ENCODE data around the gene ZNF688. TPM values are rescaled to one million over a fixed set of nuclear protein-coding genes. Genes with fewer than 3 reads are reported as not detected.

ZNF688 gene
- total and polyA plus RNA-seq, 2 of the 13 experiments (the other 11 are each of a cell fraction or from before 2014, with no cell fraction given), result 2.4 to 5.4 TPM

DNA sequence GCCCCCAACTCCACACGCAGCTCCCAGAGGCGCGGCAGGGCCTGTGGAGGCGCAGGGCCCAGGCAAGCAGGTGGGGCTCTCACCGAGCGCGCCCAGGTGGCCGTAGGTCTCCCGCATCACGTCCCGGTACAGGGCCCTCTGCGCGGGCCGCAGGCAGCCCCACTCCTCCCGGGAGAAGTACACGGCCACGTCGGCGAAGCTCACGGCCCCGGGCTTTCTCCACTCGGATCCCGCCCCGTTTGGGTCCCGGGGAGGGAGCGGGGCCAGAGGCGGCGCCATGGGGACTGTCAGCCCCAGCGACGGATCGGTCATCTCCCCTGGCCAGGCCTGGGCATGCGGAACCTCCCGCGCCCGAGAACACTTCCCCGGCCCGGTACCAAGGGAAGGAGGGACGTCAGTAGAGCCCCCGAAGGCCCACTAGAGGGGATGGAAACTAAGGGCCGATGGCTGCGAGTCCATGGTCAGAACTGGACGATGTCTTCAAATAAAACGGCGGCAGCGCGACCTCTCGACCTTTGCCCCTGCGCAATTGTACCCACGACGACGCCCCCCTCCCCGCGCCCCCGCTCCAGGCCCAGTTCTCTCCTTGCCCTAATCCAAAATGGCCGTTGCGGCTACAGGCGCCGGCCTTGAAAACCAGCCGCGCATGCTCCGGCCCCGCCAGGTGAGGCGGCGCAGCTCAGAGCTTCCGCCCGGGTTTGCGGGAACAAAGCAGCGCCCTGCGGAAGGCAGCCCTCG, 37.0 kb downstream of the ZNF688 start, which contains the start of gene ZNF747 (continued):
- TF ChIP-seq THAP9 (CRISPR knock-in tag; IDR thresholded peaks at IDR 0.05; ENCODE audit: borderline replicate concordance), result peak; percentile 80; the same call in 1 of the 2 replicates
- TF ChIP-seq ZNF138 (CRISPR knock-in tag; IDR thresholded peaks at IDR 0.05; ENCODE audit: low read depth), result peak; percentile 96
- no peak; the same call in 1 of the 2 replicates for TF ChIP-seq ZNF333 (CRISPR knock-in tag; IDR thresholded peaks at IDR 0.05; ENCODE audit: borderline replicate concordance)
- TF ChIP-seq PITX1 (CRISPR knock-in tag; IDR thresholded peaks at IDR 0.05), result peak; percentile 79
- TF ChIP-seq ZNF326 (CRISPR knock-in tag; IDR thresholded peaks at IDR 0.05; ENCODE audit: borderline replicate concordance), result no peak
- no peak for TF ChIP-seq EZH2 (conservative IDR thresholded peaks at IDR 0.05; ENCODE audit: low read depth, low read length)
- TF ChIP-seq ZNF431 (CRISPR knock-in tag; IDR thresholded peaks at IDR 0.05; ENCODE audit: borderline replicate concordance, low read depth), result peak; percentile 29; the same call in 1 of the 2 replicates
- TF ChIP-seq, protein P1, sequence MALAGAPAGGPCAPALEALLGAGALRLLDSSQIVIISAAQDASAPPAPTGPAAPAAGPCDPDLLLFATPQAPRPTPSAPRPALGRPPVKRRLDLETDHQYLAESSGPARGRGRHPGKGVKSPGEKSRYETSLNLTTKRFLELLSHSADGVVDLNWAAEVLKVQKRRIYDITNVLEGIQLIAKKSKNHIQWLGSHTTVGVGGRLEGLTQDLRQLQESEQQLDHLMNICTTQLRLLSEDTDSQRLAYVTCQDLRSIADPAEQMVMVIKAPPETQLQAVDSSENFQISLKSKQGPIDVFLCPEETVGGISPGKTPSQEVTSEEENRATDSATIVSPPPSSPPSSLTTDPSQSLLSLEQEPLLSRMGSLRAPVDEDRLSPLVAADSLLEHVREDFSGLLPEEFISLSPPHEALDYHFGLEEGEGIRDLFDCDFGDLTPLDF (CRISPR knock-in tag; IDR thresholded peaks at IDR 0.05), result peak; percentile 74
- TF ChIP-seq WIZ (CRISPR knock-in tag; IDR thresholded peaks at IDR 0.05), result peak; percentile 91; the same call in 1 of the 2 replicates
- TF ChIP-seq, protein P2, sequence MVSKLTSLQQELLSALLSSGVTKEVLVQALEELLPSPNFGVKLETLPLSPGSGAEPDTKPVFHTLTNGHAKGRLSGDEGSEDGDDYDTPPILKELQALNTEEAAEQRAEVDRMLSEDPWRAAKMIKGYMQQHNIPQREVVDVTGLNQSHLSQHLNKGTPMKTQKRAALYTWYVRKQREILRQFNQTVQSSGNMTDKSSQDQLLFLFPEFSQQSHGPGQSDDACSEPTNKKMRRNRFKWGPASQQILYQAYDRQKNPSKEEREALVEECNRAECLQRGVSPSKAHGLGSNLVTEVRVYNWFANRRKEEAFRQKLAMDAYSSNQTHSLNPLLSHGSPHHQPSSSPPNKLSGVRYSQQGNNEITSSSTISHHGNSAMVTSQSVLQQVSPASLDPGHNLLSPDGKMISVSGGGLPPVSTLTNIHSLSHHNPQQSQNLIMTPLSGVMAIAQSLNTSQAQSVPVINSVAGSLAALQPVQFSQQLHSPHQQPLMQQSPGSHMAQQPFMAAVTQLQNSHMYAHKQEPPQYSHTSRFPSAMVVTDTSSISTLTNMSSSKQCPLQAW (CRISPR knock-in tag; IDR thresholded peaks at IDR 0.05), result peak; percentile 77
- peak; percentile 93 for TF ChIP-seq ZNF788 (CRISPR knock-in tag; IDR thresholded peaks at IDR 0.05; ENCODE audit: borderline replicate concordance)
- TF ChIP-seq, protein P3, sequence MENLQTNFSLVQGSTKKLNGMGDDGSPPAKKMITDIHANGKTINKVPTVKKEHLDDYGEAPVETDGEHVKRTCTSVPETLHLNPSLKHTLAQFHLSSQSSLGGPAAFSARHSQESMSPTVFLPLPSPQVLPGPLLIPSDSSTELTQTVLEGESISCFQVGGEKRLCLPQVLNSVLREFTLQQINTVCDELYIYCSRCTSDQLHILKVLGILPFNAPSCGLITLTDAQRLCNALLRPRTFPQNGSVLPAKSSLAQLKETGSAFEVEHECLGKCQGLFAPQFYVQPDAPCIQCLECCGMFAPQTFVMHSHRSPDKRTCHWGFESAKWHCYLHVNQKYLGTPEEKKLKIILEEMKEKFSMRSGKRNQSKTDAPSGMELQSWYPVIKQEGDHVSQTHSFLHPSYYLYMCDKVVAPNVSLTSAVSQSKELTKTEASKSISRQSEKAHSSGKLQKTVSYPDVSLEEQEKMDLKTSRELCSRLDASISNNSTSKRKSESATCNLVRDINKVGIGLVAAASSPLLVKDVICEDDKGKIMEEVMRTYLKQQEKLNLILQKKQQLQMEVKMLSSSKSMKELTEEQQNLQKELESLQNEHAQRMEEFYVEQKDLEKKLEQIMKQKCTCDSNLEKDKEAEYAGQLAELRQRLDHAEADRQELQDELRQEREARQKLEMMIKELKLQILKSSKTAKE (CRISPR knock-in tag; IDR thresholded peaks at IDR 0.05; ENCODE audit: borderline replicate concordance), result peak; percentile 58
- TF ChIP-seq, protein P4, sequence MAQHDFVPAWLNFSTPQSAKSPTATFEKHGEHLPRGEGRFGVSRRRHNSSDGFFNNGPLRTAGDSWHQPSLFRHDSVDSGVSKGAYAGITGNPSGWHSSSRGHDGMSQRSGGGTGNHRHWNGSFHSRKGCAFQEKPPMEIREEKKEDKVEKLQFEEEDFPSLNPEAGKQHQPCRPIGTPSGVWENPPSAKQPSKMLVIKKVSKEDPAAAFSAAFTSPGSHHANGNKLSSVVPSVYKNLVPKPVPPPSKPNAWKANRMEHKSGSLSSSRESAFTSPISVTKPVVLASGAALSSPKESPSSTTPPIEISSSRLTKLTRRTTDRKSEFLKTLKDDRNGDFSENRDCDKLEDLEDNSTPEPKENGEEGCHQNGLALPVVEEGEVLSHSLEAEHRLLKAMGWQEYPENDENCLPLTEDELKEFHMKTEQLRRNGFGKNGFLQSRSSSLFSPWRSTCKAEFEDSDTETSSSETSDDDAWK (CRISPR knock-in tag; IDR thresholded peaks at IDR 0.05), result no peak
- TF ChIP-seq, protein P5, sequence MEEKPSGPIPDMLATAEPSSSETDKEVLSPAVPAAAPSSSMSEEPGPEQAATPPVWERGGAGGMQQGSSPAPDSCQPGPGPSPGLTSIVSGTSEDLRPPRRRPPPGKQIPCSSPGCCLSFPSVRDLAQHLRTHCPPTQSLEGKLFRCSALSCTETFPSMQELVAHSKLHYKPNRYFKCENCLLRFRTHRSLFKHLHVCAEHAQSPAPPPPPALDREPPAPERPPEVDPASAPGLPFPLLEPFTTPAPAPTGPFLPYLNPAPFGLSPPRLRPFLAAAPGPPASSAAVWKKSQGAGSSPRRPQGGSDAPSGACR (CRISPR knock-in tag; IDR thresholded peaks at IDR 0.05), result peak; percentile 92
- TF ChIP-seq, protein P6, sequence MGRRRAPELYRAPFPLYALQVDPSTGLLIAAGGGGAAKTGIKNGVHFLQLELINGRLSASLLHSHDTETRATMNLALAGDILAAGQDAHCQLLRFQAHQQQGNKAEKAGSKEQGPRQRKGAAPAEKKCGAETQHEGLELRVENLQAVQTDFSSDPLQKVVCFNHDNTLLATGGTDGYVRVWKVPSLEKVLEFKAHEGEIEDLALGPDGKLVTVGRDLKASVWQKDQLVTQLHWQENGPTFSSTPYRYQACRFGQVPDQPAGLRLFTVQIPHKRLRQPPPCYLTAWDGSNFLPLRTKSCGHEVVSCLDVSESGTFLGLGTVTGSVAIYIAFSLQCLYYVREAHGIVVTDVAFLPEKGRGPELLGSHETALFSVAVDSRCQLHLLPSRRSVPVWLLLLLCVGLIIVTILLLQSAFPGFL (CRISPR knock-in tag; IDR thresholded peaks at IDR 0.05), result no peak
- no peak for TF ChIP-seq DPF2 (CRISPR knock-in tag; IDR thresholded peaks at IDR 0.05; ENCODE audit: borderline replicate concordance, low read depth)

Data from HepG2 (cell line).